HG03108 (cell line): ENCODE results near the gene ARAP2.
A peak's percentile ranks its signal among the peaks of the same experiment; 100 is the strongest.

ENCODE experiments used
- ATAC-seq: cut with Tn5 transposase; IDR thresholded peaks from one replicate; pipeline ENCODE4 v1.9.1; 2021; ENCODE audit warnings: moderate library complexity; ENCODE audit not compliant: unreplicated experiment

Gene ARAP2

GRCh38 chr4:36267486-36268268 lies 23.4 kb upstream of the ARAP2 start:
- no peak for ATAC-seq

DNA sequence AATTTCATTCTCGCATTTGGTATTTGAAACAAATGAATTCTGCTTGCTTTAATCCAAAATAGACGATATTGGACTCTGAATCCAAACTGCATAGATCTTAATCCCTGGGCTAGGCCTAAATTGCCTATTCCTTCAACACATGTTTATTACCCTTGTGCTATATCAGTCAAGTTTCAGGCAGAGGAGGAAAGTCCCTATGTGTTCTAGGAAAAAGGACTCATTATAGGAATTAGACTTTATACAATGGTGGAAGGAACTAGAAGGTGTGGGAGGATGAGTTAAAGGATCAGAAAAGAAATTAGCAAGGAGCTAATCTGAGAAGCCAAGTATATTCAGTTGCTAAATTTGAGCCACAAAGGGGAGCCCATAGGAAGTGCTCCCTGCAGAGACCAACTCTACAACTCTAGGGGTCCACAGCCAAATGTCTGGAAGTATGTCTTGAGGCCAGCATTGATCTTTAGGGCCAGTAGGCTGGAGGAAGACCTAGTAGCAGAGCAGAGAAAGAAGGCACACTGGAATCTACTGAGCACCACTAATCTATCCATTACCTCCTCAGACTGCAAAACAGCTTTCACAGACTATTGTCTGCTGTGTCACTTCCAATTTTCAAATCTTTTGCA lies 20.0 kb upstream of the ARAP2 start:
- ATAC-seq: no peak

DNA sequence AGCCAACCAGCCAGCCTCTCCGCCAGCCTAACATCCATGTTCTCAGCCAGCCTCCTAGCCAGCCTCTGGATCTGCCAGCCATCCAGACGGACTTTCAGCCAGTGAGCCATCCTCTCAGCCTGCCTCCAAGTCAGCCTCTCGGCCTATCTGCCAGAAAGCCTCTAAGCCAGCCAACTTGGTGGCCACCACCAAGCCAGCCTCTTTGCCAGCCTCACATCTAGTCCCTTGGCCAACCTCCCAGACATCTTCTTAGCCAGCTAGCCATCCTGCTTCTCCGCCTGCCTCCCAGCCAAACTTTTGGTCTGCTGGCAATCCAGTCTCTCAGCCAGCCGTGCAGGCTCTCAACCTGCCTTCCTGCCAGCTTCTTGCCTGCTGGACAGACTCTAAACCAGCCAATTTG lies 16.4 kb upstream of the ARAP2 start:
- ATAC-seq: no peak

DNA sequence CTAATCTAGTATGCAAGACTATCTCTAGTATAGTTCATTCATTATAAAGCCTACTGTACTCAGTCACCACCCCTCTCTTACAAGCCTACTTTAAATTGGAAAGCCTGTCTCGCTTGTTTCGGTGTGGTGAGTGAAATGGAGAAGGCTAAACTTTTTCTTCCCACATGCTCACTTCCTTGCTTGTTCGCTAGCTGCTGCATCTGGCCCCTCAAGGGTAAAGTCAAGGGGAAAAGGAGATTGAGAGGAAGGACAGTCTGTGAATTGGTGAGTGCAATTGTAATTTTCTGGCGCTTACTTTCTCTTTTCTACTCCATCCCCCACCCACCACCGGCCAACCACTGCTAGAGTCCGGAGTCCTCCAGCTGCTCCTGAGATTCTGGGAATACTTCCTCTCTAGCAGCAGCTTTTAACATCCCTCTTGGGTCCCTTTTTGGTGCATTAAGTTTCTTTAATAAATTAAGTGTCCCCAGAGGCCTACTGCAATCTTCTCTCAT lies 12.1 kb upstream of the ARAP2 start:
- peak; percentile 46 for ATAC-seq

GRCh38 chr4:36255577-36255976 lies 11.3 kb upstream of the ARAP2 start:
- peak; percentile 78 for ATAC-seq

GRCh38 chr4:36254371-36254770 lies 10.1 kb upstream of the ARAP2 start:
- ATAC-seq: no peak

- ATAC-seq: no peak
Observed at GRCh38 chr4:36251983-36252382, 7.7 kb upstream of the ARAP2 start.

DNA sequence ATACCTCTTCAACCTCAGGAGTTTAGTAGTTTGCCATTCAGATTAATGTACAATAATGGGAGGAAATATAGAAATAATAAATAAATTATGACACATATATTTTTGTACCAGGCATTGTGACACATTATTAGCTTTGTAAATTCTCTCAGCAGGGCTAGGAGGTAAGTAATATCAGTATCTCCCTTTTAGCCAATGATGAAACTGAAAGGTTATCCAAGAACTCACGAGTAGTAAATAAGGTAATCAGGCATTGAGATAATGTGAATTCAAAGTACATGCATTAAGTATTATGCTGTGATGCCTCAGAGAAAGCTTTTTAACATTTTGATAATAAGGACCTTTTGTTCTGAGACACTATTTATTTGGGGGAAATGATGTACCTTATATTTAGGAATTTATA lies 5.3 kb upstream of the ARAP2 start:
- ATAC-seq: no peak

DNA sequence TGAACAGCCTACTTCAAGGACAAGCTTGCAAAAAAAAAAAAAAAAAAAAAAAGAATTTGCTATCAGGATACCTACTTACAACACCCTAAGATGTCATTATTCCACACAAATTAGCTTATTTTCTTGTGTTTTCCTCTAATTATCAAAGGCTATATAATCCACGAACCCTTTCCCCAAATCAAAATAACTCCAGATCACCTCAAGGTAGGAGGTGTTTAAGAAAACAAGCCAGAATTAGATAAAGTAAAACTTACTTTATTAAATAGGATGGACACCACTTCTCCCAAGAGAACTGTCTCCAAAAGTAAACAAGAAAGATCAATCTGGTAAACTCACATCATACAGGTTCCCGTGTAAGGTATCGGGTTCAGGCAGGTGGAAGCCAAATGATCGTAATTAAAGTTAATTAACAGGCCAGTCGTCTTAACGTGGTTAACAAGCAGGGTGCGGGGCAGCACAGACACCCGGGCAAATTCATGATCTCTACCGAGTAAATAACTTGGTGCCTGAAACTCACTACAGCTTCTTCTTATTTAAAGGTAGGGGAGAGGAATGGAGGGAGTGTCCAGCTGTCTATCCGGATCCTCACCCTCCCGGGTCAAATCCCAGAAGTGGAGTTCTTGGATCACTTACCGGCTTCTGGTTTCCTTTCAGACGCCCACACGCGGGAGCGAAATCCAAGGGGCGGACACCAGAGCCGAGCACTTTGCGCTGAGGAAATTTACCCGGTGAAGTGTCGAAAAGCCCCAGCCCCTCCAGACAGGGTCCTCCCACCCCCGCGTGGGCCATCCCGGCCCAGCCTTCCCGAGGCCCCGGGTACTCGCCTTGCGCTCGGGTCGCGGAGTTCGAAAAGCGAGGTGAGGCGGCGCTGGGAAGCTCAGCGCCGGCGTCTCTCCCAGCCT lies 708 bp downstream of the ARAP2 start:
- ATAC-seq: peak; percentile 19

GRCh38 chr4:36242629-36243354 lies 1.5 kb downstream of the ARAP2 start:
- no peak for ATAC-seq

- ATAC-seq: peak; percentile 54
Observed at GRCh38 chr4:36241771-36242170, 2.5 kb downstream of the ARAP2 start.

DNA sequence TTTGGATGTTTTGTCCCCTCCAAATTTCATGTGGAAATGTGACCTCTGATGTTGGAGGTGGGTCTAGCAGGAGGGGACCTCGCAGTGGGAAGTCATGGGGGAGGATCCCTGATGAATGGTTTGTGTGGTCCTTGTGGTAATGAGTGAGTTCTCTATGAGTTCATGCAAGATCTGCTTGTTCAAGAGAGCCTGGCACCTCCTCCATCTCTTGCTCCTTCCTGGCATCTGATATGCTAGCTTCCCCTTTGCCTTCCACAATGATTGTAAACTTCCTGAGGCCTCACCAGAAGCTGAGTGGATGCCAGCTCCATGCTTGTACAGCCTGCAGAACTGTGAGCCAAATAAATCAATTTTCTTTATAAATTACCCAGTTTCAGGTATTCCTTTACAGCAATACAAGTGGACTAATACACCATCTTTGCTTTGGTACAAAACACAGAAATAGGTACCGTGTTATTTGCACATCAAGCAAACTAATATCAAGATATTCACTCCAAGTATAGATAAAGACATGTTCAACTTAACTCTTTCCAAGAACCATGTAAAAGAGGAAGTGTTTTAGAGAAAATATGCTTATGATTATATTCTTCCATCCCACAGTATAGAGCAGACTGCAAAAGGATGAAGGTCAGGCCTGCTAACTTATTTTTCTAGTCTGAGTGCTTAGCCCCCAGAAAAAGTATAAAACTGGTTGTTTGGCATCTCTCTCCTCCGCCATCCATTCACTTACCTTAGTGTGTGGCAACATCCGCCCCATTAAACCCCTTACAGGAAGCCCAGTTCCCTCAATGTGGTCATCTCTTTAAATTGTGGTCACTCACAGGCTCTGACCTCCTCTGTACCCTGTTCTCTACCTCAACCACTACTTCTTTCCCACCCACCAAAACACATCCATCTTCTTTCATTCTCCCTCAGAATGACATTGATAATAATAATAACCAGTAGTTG lies 6.7 kb downstream of the ARAP2 start:
- no peak for ATAC-seq

DNA sequence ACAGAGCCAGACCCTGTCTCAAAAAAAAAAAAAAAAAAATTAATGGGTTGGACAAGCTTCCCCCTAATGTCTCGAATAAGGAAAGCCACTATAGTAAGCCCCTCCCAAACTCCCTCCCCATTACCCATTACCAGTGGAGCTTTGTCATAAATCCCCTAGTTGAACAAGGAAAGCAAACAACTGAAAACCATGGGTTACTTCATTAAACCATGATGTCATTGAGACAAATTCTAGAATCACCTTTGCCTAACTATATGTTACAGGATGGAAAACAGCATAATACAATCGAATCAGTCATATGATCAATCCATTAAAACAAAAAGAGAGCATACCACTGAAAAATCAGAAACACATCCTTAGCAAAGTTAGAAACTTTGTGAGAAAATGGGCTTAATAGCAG lies 8.2 kb downstream of the ARAP2 start:
- no peak for ATAC-seq

DNA sequence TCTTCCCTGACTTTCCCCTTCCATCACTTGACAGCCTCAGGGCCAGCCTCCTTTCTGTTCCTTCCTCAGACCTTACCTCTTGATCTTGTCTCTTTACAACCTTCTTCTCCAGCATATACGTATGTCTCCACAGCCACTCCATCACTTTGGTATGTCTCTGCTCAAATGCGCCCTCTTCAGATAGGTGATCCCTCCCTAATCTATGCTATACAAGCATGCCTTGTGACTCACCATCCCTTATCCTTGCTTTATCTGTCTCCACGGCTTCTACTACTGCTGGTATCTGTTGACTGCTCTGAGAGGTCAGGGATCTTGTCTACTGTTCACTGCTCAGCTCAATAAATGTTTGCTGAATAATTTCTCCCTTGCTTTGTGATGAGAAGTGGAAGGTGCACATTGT lies 9.0 kb downstream of the ARAP2 start:
- no peak for ATAC-seq

- no peak for ATAC-seq
Observed at GRCh38 chr4:36233567-36234266, 10.6 kb downstream of the ARAP2 start.

DNA sequence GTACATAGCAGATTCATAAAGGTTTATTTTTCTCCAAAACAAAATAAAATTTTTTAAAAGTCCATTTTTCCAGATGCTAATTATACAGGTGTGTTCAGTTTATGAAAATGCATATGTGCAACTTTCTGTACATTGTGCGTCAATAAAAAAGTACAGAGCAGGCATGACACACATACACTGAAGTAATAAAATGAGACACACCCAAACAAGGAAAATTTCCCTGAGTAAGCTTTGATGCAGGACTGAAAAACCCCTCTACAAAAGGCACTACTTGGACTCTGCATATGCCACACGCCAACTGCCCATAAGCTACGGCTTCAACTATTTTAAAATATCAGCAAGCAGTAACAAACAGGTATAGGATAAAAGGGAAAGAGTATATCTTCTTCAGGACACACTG lies 13.8 kb downstream of the ARAP2 start:
- no peak for ATAC-seq

- ATAC-seq: no peak
Observed at GRCh38 chr4:36227913-36228312, 16.4 kb downstream of the ARAP2 start.

DNA sequence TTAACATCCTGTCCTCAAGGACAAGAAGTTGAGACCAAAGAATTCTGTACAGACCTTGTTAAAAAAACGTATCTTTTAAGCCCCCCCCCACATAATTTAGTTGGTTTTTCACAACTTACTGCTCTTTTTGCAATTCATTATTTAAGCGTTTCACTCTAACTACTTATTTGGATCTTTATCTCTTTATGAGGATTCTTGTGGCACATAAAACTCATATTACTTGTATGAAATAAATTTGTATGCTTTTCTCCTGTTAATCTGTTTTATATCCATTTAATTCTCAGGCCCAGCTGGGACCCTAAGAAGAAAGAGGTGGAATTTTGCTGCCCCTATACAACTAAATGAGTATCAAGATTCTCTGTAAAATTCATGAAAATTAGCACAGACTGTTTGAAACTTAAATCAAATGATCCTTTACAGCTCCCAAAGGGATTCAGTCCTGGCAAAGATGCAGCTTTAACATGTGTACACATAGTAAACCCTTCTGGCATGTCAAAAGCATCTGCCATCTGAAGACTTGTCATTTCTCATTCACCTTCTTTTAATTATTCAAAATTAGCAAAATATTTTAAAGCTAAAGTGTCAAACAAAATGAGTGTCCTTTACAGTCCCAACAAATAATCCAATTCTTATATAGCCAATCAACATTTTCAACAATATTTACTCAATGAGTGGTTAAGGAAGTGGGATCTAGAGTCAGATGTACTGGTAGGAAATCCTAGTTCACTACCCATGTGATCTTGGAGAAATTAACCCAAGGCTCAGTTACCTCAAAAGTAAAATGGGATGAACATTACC lies 17.7 kb downstream of the ARAP2 start:
- no peak for ATAC-seq
